Natural killer cell (primary cell): ENCODE measurements around the gene KCNH1. TPM values are rescaled to one million over a fixed set of nuclear protein-coding genes. Genes with fewer than 3 reads are reported as not detected.

Source experiments
- ATAC-seq, 3 donors: fragments of 150-1000 bp in 2 of 3; fragments of 200-7000 bp in 1 of 3; cut with Tn5 transposase; 1 replicate in 1 of 3; 2 replicates in 2 of 3; pipeline ENCODE4 v1.10.0; 2021; ENCODE audit warnings: mild to moderate bottlenecking in 2 of 3, moderate library complexity in 2 of 3
- DNase-seq, 2 donors: peaks; one replicate each; pipeline versions ENCODE4 v3.0.0 to v3.0.0-alpha.2; 2013 to 2021; ENCODE audit warnings: mixed read lengths in 1 of 2
- H3K27ac ChIP-seq: one replicate; pipeline ENCODE4 v1.5.1; 2013; ENCODE audit warnings: mild to moderate bottlenecking, low read length
- H3K27me3 ChIP-seq: one replicate; pipeline ENCODE4 v1.6.1; 2013; ENCODE audit warnings: low read length; ENCODE audit not compliant: control insufficient read depth, insufficient read depth
- H3K36me3 ChIP-seq: one replicate; pipeline ENCODE4 v1.6.1; 2013; ENCODE audit warnings: low read length; ENCODE audit not compliant: control insufficient read depth, insufficient read depth
- H3K4me1 ChIP-seq: one replicate; pipeline ENCODE4 v1.6.1; 2013; ENCODE audit warnings: low read length; ENCODE audit not compliant: control insufficient read depth, insufficient read depth
- H3K4me3 ChIP-seq: one replicate; pipeline ENCODE4 v1.5.1; 2013; ENCODE audit warnings: low read length
- H3K9me3 ChIP-seq: one replicate; pipeline ENCODE4 v1.6.1; 2013; ENCODE audit warnings: low read length; ENCODE audit not compliant: control insufficient read depth, insufficient read depth
- H3K27ac Mint-ChIP-seq, 2 donors: one replicate each; pipeline ENCODE4 v1.8.0; 2022; ENCODE audit warnings: mild to moderate bottlenecking in 2 of 2, mixed read lengths in 2 of 2, moderate library complexity in 1 of 2
- H3K27me3 Mint-ChIP-seq, 2 donors: one replicate each; pipeline ENCODE4 v1.8.0; 2022; ENCODE audit warnings: low read depth in 2 of 2, mixed read lengths in 2 of 2
- H3K36me3 Mint-ChIP-seq: one replicate; pipeline ENCODE4 v1.8.0; 2022; ENCODE audit warnings: mixed read lengths
- H3K4me1 Mint-ChIP-seq, 2 donors: one replicate each; pipeline ENCODE4 v1.8.0; 2022; ENCODE audit warnings: mixed read lengths in 2 of 2
- H3K4me3 Mint-ChIP-seq: one replicate; pipeline ENCODE4 v1.8.0; 2022; ENCODE audit warnings: mild to moderate bottlenecking, moderate library complexity, mixed read lengths
- H3K9me3 Mint-ChIP-seq, 2 donors: one replicate each; pipeline ENCODE4 v1.8.0; 2022; ENCODE audit warnings: mixed read lengths in 2 of 2
- WGBS: methylation state at CpG from one replicate; pipeline ENCODE4 v1.1.7; 2013; ENCODE audit warnings: missing lambda C conversion rate; ENCODE audit not compliant: insufficient coverage; 5-methylcytosine and 5-hydroxymethylcytosine counted together
- intact Hi-C: fragments of 100-400 bp; cut with micrococcal nuclease; formaldehyde crosslinking; loops from one replicate; pipeline ENCODE4 v1.14.2; 2022
- total RNA-seq, 4 donors: library from RNA; stranded (reverse); fragments of 120-200 nt in 1 of 4; gene quantifications; one replicate each; pipeline versions ENCODE4 v1.2.3 to v1.2.4, GENCODE V29; 2013 to 2022
- TF ChIP-seq, protein P1 (sequence below): fragments of 200-600 bp; IDR thresholded peaks from one replicate; pipeline ENCODE4 v1.8.0; 2022; ENCODE audit warnings: antibody characterized with exemption

KCNH1 gene
- total RNA-seq, 3 donors from 2014 or later (not counting 1 experiment from before 2014, with no cell fraction given): not detected

DNA sequence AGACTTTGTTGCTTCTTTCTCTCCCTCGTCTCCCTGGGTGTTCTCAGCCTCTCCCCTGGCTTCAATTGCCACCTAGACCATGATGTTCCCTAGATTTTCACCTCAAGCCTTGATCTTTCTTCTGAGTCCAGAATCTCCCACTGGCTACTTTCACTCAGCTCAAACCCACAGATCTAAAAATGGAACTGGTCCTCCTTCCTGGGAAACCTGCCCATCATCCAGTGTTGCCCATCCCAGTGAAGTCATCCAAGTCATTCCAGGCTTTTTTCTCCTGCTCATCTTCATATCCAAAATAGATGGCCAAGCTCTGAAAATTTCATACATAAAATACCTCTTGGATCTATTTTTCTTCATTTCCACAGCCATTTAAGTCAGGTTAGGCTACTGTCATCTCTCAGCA is 347.4 kb downstream of the KCNH1 start:
- WGBS: 79% methylated on average over 1 of the region's 1 CpG
- Mint-ChIP-seq H3K27me3 (peaks cover 4 to 15% of the 10 kb centered on the region in 2 donors), H3K36me3 (no peaks in the 10 kb centered on the region), H3K9me3 (peaks cover 0 to 5% of the 10 kb centered on the region in 2 donors), H3K27ac (no peak overlapping the region), H3K4me1 (no peaks in the 10 kb centered on the region), H3K4me3 (no peak overlapping the region)
- ATAC-seq (no peak), DNase-seq (no peak)
- Histone ChIP-seq H3K36me3 (no peaks in the 10 kb centered on the region), H3K27ac (no peak overlapping the region), H3K4me1 (no peaks in the 10 kb centered on the region), H3K9me3 (no peaks in the 10 kb centered on the region), H3K4me3 (no peak overlapping the region), H3K27me3 (no peaks in the 10 kb centered on the region)
- TF ChIP-seq, protein P1, sequence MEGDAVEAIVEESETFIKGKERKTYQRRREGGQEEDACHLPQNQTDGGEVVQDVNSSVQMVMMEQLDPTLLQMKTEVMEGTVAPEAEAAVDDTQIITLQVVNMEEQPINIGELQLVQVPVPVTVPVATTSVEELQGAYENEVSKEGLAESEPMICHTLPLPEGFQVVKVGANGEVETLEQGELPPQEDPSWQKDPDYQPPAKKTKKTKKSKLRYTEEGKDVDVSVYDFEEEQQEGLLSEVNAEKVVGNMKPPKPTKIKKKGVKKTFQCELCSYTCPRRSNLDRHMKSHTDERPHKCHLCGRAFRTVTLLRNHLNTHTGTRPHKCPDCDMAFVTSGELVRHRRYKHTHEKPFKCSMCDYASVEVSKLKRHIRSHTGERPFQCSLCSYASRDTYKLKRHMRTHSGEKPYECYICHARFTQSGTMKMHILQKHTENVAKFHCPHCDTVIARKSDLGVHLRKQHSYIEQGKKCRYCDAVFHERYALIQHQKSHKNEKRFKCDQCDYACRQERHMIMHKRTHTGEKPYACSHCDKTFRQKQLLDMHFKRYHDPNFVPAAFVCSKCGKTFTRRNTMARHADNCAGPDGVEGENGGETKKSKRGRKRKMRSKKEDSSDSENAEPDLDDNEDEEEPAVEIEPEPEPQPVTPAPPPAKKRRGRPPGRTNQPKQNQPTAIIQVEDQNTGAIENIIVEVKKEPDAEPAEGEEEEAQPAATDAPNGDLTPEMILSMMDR: no peak
- intact Hi-C loops: no loop called here

DNA sequence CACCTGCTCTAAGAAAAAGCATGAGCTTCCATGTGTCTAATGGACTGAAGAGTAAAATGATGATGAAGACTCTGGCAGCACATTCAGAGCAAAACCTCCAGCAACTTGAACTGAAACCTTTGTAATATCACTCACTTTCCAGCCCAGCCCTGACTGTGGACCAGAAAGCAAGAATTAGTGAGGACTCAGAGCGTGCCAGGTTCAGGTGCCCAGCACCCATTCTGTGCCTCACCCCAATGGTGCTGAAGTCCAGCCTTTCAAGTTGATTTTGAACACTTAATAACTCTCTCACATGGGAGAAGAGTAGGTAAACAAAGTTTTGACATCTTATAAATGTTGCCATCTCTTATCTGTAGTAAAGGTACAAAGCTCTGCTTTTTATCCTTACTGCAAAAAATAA is 350.0 kb downstream of the KCNH1 start:
- TF ChIP-seq, protein P1: no peak
- no peaks in the 10 kb centered on the region for H3K4me1 Mint-ChIP-seq
- H3K36me3 ChIP-seq: no peaks in the 10 kb centered on the region
- H3K9me3 ChIP-seq: no peaks in the 10 kb centered on the region
- no peak for ATAC-seq
- peaks cover 0 to 3% of the 10 kb centered on the region in 2 donors for H3K9me3 Mint-ChIP-seq
- intact Hi-C loops: no loop called here
- H3K27me3 ChIP-seq: no peaks in the 10 kb centered on the region
- H3K4me3 Mint-ChIP-seq: no peak overlapping the region
- 67% methylated on average over 1 of the region's 1 CpG for WGBS
- DNase-seq: no peak
- no peak overlapping the region for H3K4me3 ChIP-seq
- peaks cover 0 to 11% of the 10 kb centered on the region in 2 donors for H3K27me3 Mint-ChIP-seq
- no peak overlapping the region for H3K27ac ChIP-seq
- H3K36me3 Mint-ChIP-seq: no peaks in the 10 kb centered on the region
- no peaks in the 10 kb centered on the region for H3K4me1 ChIP-seq
- H3K27ac Mint-ChIP-seq: no peak overlapping the region

DNA sequence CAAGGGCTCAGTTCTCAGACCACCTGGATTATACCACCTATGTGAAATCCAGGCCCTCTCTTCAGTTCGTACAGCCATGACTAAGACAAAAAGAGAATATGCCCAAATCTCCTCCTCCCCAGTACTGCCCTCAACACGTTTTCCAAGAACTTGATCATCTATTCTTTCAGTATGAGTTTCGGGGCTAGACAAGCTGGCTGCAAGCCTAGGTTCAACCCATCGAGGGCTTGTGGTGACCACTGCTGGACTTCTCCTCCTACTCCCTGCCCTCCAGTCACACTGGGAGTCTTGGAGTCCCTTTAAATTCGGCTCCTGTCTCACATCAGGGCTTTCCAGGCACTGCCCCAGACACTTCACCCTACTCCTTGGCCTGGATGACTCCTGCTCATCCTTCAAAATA is 352.3 kb downstream of the KCNH1 start:
- no peaks in the 10 kb centered on the region for H3K36me3 ChIP-seq
- H3K4me3 Mint-ChIP-seq: no peak overlapping the region
- H3K4me1 ChIP-seq: no peaks in the 10 kb centered on the region
- H3K9me3 ChIP-seq: no peaks in the 10 kb centered on the region
- intact Hi-C loops: no loop called here
- DNase-seq (no peak), ATAC-seq (no peak)
- no peaks in the 10 kb centered on the region for H3K27me3 ChIP-seq
- no peaks in the 10 kb centered on the region for H3K36me3 Mint-ChIP-seq
- WGBS: 70% methylated on average over 5 of the region's 5 CpGs
- H3K27ac ChIP-seq: no peak overlapping the region
- TF ChIP-seq, protein P1: no peak
- peaks cover 0 to 3% of the 10 kb centered on the region in 2 donors for H3K9me3 Mint-ChIP-seq
- no peaks in the 10 kb centered on the region for H3K4me1 Mint-ChIP-seq
- H3K27me3 Mint-ChIP-seq: peaks cover 6 to 11% of the 10 kb centered on the region in 2 donors
- H3K4me3 ChIP-seq: no peak overlapping the region
- no peak overlapping the region for H3K27ac Mint-ChIP-seq

DNA sequence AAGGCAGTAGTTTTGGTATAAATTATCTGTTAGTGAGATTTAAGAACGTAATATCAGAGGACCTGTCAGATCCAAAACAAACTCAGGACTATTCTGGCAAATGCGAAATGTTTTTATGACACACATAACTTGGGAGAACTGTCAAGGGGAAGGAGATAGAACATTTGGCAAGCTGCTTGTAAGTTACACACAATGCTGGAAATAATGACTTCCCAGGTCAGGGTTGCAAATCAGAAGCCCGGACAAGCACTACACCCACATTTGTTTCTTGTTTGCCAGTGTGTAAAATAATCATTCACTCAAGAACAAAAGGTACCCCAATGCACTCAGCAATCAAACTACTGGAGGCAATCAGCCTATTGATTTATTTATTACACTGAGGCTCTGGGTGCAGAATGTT is 354.7 kb downstream of the KCNH1 start:
- H3K4me1 ChIP-seq: no peaks in the 10 kb centered on the region
- H3K27me3 Mint-ChIP-seq: peaks cover 2 to 11% of the 10 kb centered on the region in 2 donors
- no peak overlapping the region for H3K27ac Mint-ChIP-seq
- H3K36me3 Mint-ChIP-seq: no peaks in the 10 kb centered on the region
- H3K36me3 ChIP-seq: no peaks in the 10 kb centered on the region
- ATAC-seq (no peak), DNase-seq (no peak)
- TF ChIP-seq, protein P1: no peak
- H3K9me3 Mint-ChIP-seq: no peaks in the 10 kb centered on the region
- no peak overlapping the region for H3K4me3 ChIP-seq
- intact Hi-C loops: no loop called here
- whole genome bisulfite sequencing: 69% methylated on average over 3 of the region's 3 CpGs
- H3K27ac ChIP-seq: no peak overlapping the region
- no peaks in the 10 kb centered on the region for H3K27me3 ChIP-seq
- H3K4me1 Mint-ChIP-seq: no peaks in the 10 kb centered on the region
- H3K4me3 Mint-ChIP-seq: no peak overlapping the region
- H3K9me3 ChIP-seq: no peaks in the 10 kb centered on the region
